AG04449 (cell line): ENCODE measurements around the gene ATP7A.
"Not testable (repeated sequence)": the region's sequence is repeated elsewhere in the genome, so short reads cannot be mapped to it uniquely, and the experiment has no call there.

Experiments
- CTCF ChIA-PET: fragments of 350-600 bp; formaldehyde crosslinking; extraction: SDS; loops from one replicate; lab custom pipeline; 2021; ENCODE audit warnings: antibody characterized with exemption; lab: Yijun Ruan, JAX
- POLR2A ChIA-PET: fragments of 400-600, 350-600 bp; formaldehyde crosslinking; extraction: SDS; loops from one replicate; lab custom pipeline; 2020; ENCODE audit warnings: antibody characterized with exemption, inconsistent platforms; lab: Yijun Ruan, JAX
- DNase-seq: peaks from one replicate; pipeline ENCODE4 v3.0.0-alpha.2; 2010; ENCODE audit warnings: low read depth, low spot score
- H3K4me3 ChIP-seq: 2 replicates; pipeline ENCODE4 v1.5.1; 2011; ENCODE audit warnings: low read depth, mild to moderate bottlenecking, control low read depth, low read length
- CTCF ChIP-seq: IDR thresholded peaks from one replicate; pipeline ENCODE4 v1.5.1; 2011; ENCODE audit warnings: mild to moderate bottlenecking, moderate library complexity, low read length, control low read depth, inconsistent platforms; ENCODE audit not compliant: insufficient read depth; ENCODE audit errors: missing control alignments

ATP7A gene

GRCh38 chrX:77910108-77910840 lies at the start of gene ATP7A:
Gene ATP7A (plus strand): TSS chrX:77910693. CDS start chrX:77971642, 60,949 bp downstream.
- ChIA-PET CTCF (interaction anchor here (1.1 to 2.9 kb wide), 4 partner anchors 9 to 192 kb away, joined by 3 to 10 read pairs (median 9); partner anchors contain the start of gene COX7B), POLR2A (interaction anchor here (0.6 to 0.8 kb wide), 3 partner anchors 10 to 194 kb away, joined by 3 to 4 read pairs (median 3); partner anchors contain the start of gene COX7B)
- peak; percentile 66 for TF ChIP-seq CTCF
- DNase-seq = peak; percentile 34
- peak within 1 kb of the TSS; percentile 70 for H3K4me3 ChIP-seq

GRCh38 chrX:77875372-77875771 lies 35.1 kb upstream of the ATP7A start:
- CTCF ChIA-PET = no interaction called here
- POLR2A ChIA-PET = no interaction called here
- H3K4me3 ChIP-seq = no peak overlapping the region
- no peak for DNase-seq
- TF ChIP-seq CTCF = no peak

- POLR2A ChIA-PET, H3K4me3 ChIP-seq, CTCF ChIA-PET, DNase-seq: not testable (repeated sequence)
Observed at GRCh38 chrX:77881418-77881817, 29.1 kb upstream of the ATP7A start.

DNA sequence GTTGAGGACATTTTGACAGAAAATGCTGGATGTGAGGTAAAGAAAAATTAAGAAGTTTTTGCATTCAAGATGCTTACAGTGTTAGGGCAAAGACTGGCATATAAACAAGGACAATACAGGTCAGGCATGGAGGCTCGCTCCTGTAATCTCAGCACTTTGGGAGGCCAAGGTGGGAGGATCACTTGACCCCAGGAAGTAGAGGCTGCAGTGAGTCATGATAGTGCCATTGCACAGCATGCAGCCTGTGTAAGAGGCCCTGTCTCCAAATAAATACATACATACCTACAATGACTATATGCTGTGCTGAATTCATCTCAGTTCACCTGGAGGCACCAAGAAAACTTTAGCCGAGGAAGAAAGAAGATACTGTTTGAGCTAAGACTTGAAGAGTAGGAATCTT lies 17.6 kb upstream of the ATP7A start:
- no peak for TF ChIP-seq CTCF
- ChIA-PET POLR2A (no interaction called here), CTCF (no interaction called here)
- H3K4me3 ChIP-seq = no peak overlapping the region
- no peak for DNase-seq

DNA sequence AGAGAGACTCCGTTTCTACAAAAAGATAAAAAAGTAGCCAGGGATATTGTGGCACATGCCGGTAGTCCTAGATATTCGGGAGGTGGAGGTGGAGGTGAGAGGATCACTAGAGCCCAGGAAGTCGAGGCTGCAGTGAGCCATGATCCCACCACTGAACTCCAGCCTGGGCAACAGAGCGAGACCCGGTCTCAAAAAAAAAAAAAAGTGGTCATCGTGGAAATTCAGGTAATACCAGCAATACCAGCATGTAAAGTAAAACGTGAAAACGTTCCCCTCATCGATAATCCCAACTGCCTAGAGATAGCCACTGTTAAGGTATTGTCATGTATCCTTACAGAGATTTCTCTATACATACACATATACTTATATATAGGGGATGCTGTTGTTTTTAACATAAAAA lies 16.8 kb upstream of the ATP7A start:
- no peak for DNase-seq
- no peak overlapping the region for H3K4me3 ChIP-seq
- no peak for TF ChIP-seq CTCF
- ChIA-PET POLR2A (interaction anchor here (0.7 kb wide), 1 partner anchor 97 kb away, joined by 3 read pairs; no protein-coding TSS in a partner anchor), CTCF (no interaction called here)

DNA sequence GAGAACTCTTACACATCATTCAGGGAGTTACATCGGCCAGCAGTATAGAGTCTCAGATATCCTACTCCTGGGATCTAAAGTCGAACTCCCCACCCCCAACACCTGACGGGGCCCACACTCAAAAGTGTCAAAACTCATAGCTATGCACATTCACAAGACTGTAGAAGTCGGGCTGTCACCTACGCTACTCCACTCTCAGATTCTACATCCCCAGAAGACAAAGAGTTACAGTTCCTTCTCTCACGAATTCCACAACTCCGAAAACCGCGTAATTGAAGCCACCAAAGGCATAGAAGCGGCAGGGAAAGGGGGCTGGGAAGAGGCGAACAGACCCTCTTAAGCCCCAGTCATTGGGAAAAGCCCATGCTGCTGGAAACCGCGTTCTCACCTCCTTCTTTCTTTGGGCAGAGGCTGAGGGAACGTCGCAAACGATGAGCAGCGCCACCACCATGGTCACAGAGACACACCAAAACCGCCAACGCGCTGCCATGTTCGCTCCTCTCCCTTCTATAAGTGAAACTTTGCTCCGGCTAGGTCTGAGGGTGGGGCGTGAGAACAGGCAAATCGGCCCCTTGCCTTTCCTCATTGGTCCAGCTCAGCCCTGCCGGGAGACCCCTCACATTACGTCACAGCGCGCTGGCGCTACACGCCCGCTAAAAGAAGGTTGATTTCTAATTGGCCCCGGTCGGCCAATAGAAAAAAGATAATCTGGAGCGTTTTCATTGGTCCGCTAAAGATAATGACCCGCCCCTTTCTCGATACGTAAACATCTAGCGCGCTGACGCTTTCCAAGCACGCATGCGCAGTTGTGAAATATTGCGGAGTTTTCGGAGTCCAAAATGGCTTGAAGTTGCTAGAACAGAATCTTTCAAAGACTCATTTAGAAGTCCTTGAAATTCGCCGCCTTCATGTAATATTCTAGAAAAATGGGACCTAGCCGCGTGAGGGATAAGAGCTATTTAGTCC lies 15.3 kb upstream of the ATP7A start, which contains the start of gene MAGT1:
MAGT1 (minus strand) TSS at position 515 of the 966 bp plus-strand sequence; CDS start at position 490, 25 bp downstream.
- ChIA-PET POLR2A (interaction anchor here (0.6 to 1.0 kb wide), 2 partner anchors 12 to 304 kb away, joined by 3 read pairs; no protein-coding TSS in a partner anchor), CTCF (no interaction called here)
- DNase-seq = peak; percentile 81

More for the DNA sequence above, 15.3 kb upstream of the ATP7A start, which contains the start of gene MAGT1:
- TF ChIP-seq CTCF = no peak
- H3K4me3 ChIP-seq = peak within 1 kb of the TSS; percentile 81
